HG03095 (cell line): ENCODE results near the gene GJA9.
"Not testable (repeated sequence)": the region's sequence is repeated elsewhere in the genome, so short reads cannot be mapped to it uniquely, and the experiment has no call there.

ENCODE experiments used
- ATAC-seq: cut with Tn5 transposase; IDR thresholded peaks from one replicate; pipeline ENCODE4 v1.9.1; 2021; ENCODE audit warnings: moderate library complexity; ENCODE audit not compliant: unreplicated experiment

The GJA9 gene

GRCh38 chr1:38881487-38881886 is at the start of gene GJA9:
TSS of gene GJA9 (minus strand) at chr1:38881587. CDS start at chr1:38876098, 5,489 bp downstream.
- no peak for ATAC-seq

- ATAC-seq = no peak
Observed at GRCh38 chr1:38929476-38929875, 48.1 kb upstream of the GJA9 start.

- no peak for ATAC-seq
Observed at GRCh38 chr1:38929054-38929453, 47.7 kb upstream of the GJA9 start.

GRCh38 chr1:38926091-38926490 is 44.7 kb upstream of the GJA9 start:
- ATAC-seq = no peak

- no peak for ATAC-seq
Observed at GRCh38 chr1:38925391-38925790, 44.0 kb upstream of the GJA9 start.

GRCh38 chr1:38923607-38924006 is 42.2 kb upstream of the GJA9 start:
- no peak for ATAC-seq

GRCh38 chr1:38919130-38919529 is 37.7 kb upstream of the GJA9 start:
- no peak for ATAC-seq

GRCh38 chr1:38918568-38918967 is 37.2 kb upstream of the GJA9 start:
- no peak for ATAC-seq

GRCh38 chr1:38917772-38918171 is 36.4 kb upstream of the GJA9 start:
- no peak for ATAC-seq

GRCh38 chr1:38917337-38917736 is 36.0 kb upstream of the GJA9 start:
- ATAC-seq = no peak

- no peak for ATAC-seq
Observed at GRCh38 chr1:38915352-38915948, 34.1 kb upstream of the GJA9 start.

GRCh38 chr1:38914908-38915307 is 33.5 kb upstream of the GJA9 start:
- ATAC-seq = not testable (repeated sequence)

GRCh38 chr1:38908821-38909220 is 27.4 kb upstream of the GJA9 start:
- no peak for ATAC-seq

- ATAC-seq = no peak
Observed at GRCh38 chr1:38905985-38906384, 24.6 kb upstream of the GJA9 start.

- no peak for ATAC-seq
Observed at GRCh38 chr1:38899560-38899959, 18.2 kb upstream of the GJA9 start.

GRCh38 chr1:38898653-38899230 is 17.4 kb upstream of the GJA9 start:
- no peak for ATAC-seq

- ATAC-seq = no peak
Observed at GRCh38 chr1:38896169-38896568, 14.8 kb upstream of the GJA9 start.

- ATAC-seq = no peak
Observed at GRCh38 chr1:38892976-38893375, 11.6 kb upstream of the GJA9 start.

- no peak for ATAC-seq
Observed at GRCh38 chr1:38891753-38892152, 10.4 kb upstream of the GJA9 start.

GRCh38 chr1:38889589-38889988 is 8.2 kb upstream of the GJA9 start:
- no peak for ATAC-seq

GRCh38 chr1:38888423-38889333 is 7.3 kb upstream of the GJA9 start:
- no peak for ATAC-seq

- ATAC-seq = no peak
Observed at GRCh38 chr1:38885092-38885491, 3.7 kb upstream of the GJA9 start.
